Measurements from ENCODE around the gene WDR45B. TPM values are rescaled to one million over a fixed set of nuclear protein-coding genes. Genes with fewer than 3 reads are reported as not detected.

WDR45B gene
- total and polyA plus RNA-seq, 2 experiments from 2014 or later, result 87.3 to 87.8 TPM

DNA sequence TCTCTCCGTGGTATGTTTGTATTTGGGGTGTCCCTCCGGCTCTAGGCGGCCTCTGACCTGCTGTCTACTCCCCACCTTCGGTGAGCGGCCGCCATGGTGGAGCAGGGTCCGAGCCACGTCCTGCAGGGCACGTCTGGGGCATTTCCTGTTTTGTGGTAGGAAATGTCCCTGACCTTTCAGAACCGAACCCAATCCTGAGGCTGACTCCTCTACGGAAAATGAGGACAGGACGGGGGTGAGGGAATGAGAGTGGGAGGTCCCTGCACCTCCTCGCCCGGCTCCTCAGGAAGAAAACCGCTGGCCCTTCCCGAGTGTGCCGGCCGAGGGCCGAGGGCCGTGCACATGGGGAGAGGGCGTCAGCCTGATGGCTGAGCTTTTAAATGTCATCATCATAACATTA, 45.8 kb downstream of the WDR45B start:
- in situ Hi-C loops (cut with MboI), result no loop called here
- no peak for TF ChIP-seq EZH2phosphoT487 (IDR thresholded peaks at IDR 0.05; ENCODE audit: insufficient read depth, low read depth)
- TF ChIP-seq EZH2 (IDR thresholded peaks at IDR 0.05; ENCODE audit: insufficient read depth, poor library complexity, severe bottlenecking), result no peak
- peaks cover 50% of the 10 kb centered on the region for H3K36me3 ChIP-seq (ENCODE audit: low read depth)
- H3K79me2 ChIP-seq (ENCODE audit: insufficient read depth), result peaks cover 52% of the 10 kb centered on the region
- H3K4me2 ChIP-seq (ENCODE audit: unreplicated experiment), result no peak overlapping the region
- no peak overlapping the region for H2AFZ ChIP-seq
- no peak for DNase-seq
- no peak overlapping the region for H3K27ac ChIP-seq
- no peaks in the 10 kb centered on the region for H3K9me3 ChIP-seq (ENCODE audit: low read depth)
- 0 out of 2 replicates have a peak, but pooled peaks cover 11% of the 10 kb centered on the region for H3K4me1 ChIP-seq (ENCODE audit: insufficient read depth)
- 91 to 95% methylated on average over 21 of the region's 21 CpGs for WGBS, 2 experiments (ENCODE audit: low coverage in 1 of 2, low lambda C conversion rate in 2 of 2, missing lambda C conversion rate in 2 of 2)
- H4K20me1 ChIP-seq (ENCODE audit: insufficient read depth), result no peaks in the 10 kb centered on the region
- H3K4me3 ChIP-seq, result no peak overlapping the region
- H3K27me3 ChIP-seq (replicated peaks; ENCODE audit: insufficient read depth), result no peaks in the 10 kb centered on the region
- peaks cover 12% of the 10 kb centered on the region; the same call in 1 of the 2 replicates for H3F3A ChIP-seq (ENCODE audit: insufficient read depth)
- no peaks in the 10 kb centered on the region for H3K9me2 ChIP-seq (ENCODE audit: insufficient read depth)
- no peak overlapping the region for H3K9ac ChIP-seq

DNA sequence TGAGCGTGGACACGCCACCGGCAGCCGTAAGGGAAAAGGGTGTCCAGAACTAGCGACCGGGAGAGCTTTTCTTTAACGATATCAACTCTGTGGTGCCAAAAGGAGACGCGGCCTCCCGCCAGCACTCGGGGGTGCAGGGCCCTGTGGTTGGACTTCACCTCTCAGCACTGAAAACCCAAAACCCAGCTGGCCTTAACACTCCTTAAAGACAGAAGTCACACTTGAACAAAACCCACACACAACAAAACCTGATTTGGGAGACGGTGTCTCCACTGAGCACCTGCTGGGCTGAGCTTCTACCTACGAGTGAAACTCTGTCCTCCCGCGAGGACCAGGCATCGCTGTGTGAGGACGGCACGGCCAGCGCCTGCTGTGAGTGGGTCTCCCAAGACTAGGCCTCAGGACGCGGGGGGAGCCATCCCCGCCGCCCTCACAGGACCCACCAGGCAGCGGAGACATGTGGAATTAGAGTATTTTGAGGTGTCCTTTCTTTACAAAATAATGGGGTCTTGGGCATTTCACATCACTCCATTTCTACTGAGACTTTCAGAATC, 46.7 kb downstream of the WDR45B start:
- H3K36me3 ChIP-seq (ENCODE audit: low read depth), result peaks cover 46% of the 10 kb centered on the region

DNA sequence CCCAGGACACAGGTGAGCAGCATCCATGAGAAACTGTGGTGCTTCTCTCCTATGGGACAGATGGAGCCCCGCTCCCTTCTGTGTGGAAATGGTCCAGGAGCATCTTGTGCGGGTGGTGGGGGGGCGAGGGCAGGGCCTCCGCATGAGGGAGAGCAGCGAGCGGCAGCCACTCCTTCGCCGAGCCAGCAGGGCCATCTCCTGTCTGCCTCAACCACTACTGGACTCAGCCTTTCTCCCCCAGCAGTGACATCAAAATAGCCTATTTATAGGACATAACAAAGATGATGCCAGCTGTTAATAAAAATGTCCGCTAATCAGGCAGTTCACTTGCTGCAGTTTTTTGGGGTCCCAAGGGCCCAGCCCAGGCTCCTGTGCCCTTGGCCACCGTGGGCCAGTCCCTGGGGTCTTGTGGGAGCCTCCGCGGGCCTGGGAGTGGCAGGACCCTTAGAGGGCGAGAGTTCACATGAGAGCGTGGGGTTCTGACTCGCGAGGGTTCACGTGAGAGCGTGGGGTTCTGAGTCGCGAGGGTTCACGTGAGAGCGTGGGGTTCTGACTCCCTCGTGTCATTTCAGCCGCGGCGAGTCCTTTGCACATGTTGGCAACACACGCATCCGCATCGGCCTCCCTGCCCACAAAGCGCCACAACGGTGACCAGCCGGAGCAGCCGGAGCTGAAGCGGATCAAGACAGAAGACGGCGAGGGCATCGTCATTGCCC, 47.4 kb downstream of the WDR45B start:
- 0 out of 2 replicates have a peak, but pooled peaks cover 11% of the 10 kb centered on the region for H3K4me1 ChIP-seq (ENCODE audit: insufficient read depth)
- TF ChIP-seq EZH2 (IDR thresholded peaks at IDR 0.05; ENCODE audit: insufficient read depth, poor library complexity, severe bottlenecking), result no peak
- no peak for TF ChIP-seq EZH2phosphoT487 (IDR thresholded peaks at IDR 0.05; ENCODE audit: insufficient read depth, low read depth)

More for the DNA sequence above, 46.7 kb downstream of the WDR45B start:
- Histone ChIP-seq H3K4me3 (no peak overlapping the region), H3F3A (ENCODE audit: insufficient read depth) (peaks cover 12% of the 10 kb centered on the region; the same call in 1 of the 2 replicates), H3K9me2 (ENCODE audit: insufficient read depth) (no peaks in the 10 kb centered on the region), H3K9me3 (ENCODE audit: low read depth) (no peaks in the 10 kb centered on the region), H3K27me3 (replicated peaks; ENCODE audit: insufficient read depth) (no peaks in the 10 kb centered on the region), H3K79me2 (ENCODE audit: insufficient read depth) (peaks cover 56% of the 10 kb centered on the region), H2AFZ (no peak overlapping the region), H3K4me2 (ENCODE audit: unreplicated experiment) (no peak overlapping the region), H3K9ac (no peak overlapping the region), H3K4me1 (ENCODE audit: insufficient read depth) (0 out of 2 replicates have a peak, but pooled peaks cover 11% of the 10 kb centered on the region), H4K20me1 (ENCODE audit: insufficient read depth) (no peaks in the 10 kb centered on the region), H3K27ac (no peak overlapping the region)
- in situ Hi-C loops (cut with MboI), result no loop called here
- 94 to 95% methylated on average over 24 of the region's 24 CpGs for WGBS, 2 experiments (ENCODE audit: low coverage in 1 of 2, low lambda C conversion rate in 2 of 2, missing lambda C conversion rate in 2 of 2)
- no peak for TF ChIP-seq EZH2phosphoT487 (IDR thresholded peaks at IDR 0.05; ENCODE audit: insufficient read depth, low read depth)
- no peak for TF ChIP-seq EZH2 (IDR thresholded peaks at IDR 0.05; ENCODE audit: insufficient read depth, poor library complexity, severe bottlenecking)
- DNase-seq, result no peak

DNA sequence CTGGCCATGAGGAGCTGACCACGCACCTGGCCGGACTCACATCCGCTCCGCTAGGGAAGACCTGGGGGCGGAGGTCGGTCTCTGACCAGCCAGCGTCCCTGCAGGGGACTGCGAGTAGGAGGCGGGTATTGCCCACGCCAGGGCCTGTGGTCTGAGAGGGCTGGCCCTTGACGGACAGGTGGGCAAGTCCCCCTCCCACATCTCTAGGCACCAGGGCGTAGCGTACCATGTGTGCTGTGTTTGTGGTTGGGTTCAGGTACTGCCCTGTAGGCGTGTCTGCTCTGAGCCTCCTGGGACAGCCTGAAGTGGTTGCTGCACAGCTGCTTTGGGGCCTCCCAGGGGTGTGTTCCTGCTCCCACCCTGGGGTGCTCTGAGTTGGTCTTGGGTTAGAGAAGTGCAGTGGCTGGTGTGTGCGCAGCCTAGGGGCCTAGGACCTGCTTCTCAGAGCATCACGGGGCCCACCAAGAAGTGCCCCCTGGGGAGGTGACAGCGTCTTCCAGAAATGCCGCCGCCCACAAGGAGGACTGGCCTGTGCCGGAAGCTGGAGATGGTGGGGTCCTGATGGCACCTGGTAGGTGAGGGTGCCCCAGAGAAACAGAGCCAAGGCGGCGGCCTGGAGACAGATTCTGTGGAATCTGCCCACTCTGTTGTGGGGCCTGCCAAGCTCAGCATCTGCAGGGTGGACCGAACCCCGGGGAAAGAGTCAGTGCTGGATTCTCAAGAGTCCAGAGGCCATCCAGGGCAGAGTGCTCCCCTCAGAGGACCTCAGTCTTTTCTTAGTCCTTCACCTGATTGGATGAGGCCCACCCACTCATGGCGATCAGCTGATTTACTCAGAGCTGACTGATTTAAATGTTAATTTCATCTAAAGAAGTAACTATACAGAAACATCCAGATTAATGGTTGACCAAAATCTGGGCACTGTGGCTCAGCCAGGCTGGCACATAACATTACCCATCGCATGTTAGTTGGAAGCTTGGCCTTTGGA, 48.3 kb downstream of the WDR45B start:
- no peak for DNase-seq
- no peaks in the 10 kb centered on the region for H3K27me3 ChIP-seq (replicated peaks; ENCODE audit: insufficient read depth)
- H3K79me2 ChIP-seq (ENCODE audit: insufficient read depth), result peaks cover 50% of the 10 kb centered on the region
- no peak overlapping the region for H3K4me2 ChIP-seq (ENCODE audit: unreplicated experiment)
- peaks cover 39% of the 10 kb centered on the region for H3K36me3 ChIP-seq (ENCODE audit: low read depth)
- WGBS, 2 experiments (ENCODE audit: low coverage in 1 of 2, low lambda C conversion rate in 2 of 2, missing lambda C conversion rate in 2 of 2), result 89 to 91% methylated on average over 25 to 26 of the region's 26 CpGs
- H3F3A ChIP-seq (ENCODE audit: insufficient read depth), result 0 out of 2 replicates have a peak, but pooled peaks cover 4% of the 10 kb centered on the region
- H3K4me1 ChIP-seq (ENCODE audit: insufficient read depth), result 0 out of 2 replicates have a peak, but pooled peaks cover 9% of the 10 kb centered on the region
- H3K9me2 ChIP-seq (ENCODE audit: insufficient read depth), result no peaks in the 10 kb centered on the region
- no peak overlapping the region for H3K4me3 ChIP-seq
- no peak overlapping the region for H3K27ac ChIP-seq
- H2AFZ ChIP-seq, result no peak overlapping the region
- TF ChIP-seq EZH2 (IDR thresholded peaks at IDR 0.05; ENCODE audit: insufficient read depth, poor library complexity, severe bottlenecking) (no peak), EZH2phosphoT487 (IDR thresholded peaks at IDR 0.05; ENCODE audit: insufficient read depth, low read depth) (no peak)
- no peak overlapping the region for H3K9ac ChIP-seq
- in situ Hi-C loops (cut with MboI), result no loop called here
- no peaks in the 10 kb centered on the region for H4K20me1 ChIP-seq (ENCODE audit: insufficient read depth)
- no peaks in the 10 kb centered on the region for H3K9me3 ChIP-seq (ENCODE audit: low read depth)

More for the DNA sequence above, 47.4 kb downstream of the WDR45B start:
- Histone ChIP-seq H3K4me2 (ENCODE audit: unreplicated experiment) (no peak overlapping the region), H3K36me3 (ENCODE audit: low read depth) (peaks cover 40% of the 10 kb centered on the region), H3K4me3 (no peak overlapping the region), H3K9ac (no peak overlapping the region), H4K20me1 (ENCODE audit: insufficient read depth) (no peaks in the 10 kb centered on the region), H2AFZ (no peak overlapping the region), H3K79me2 (ENCODE audit: insufficient read depth) (peaks cover 50% of the 10 kb centered on the region), H3F3A (ENCODE audit: insufficient read depth) (peaks cover 12% of the 10 kb centered on the region; the same call in 1 of the 2 replicates), H3K27me3 (replicated peaks; ENCODE audit: insufficient read depth) (no peaks in the 10 kb centered on the region), H3K9me3 (ENCODE audit: low read depth) (no peaks in the 10 kb centered on the region), H3K9me2 (ENCODE audit: insufficient read depth) (no peaks in the 10 kb centered on the region), H3K27ac (no peak overlapping the region)
- WGBS, 2 experiments (ENCODE audit: low coverage in 1 of 2, low lambda C conversion rate in 2 of 2, missing lambda C conversion rate in 2 of 2), result 93 to 94% methylated on average over 35 to 37 of the region's 37 CpGs
- DNase-seq, result no peak
- in situ Hi-C loops (cut with MboI), result no loop called here

Measured in GM23248 (cell line).